ENCODE data around the gene AFAP1.

GRCh38 chr4:7902826-7903225 lies 36.8 kb downstream of the AFAP1 start:
- TF ChIP-seq CTCF (IDR thresholded peaks at IDR 0.05) (no peak), POLR2A (IDR thresholded peaks at IDR 0.05) (no peak)
